ENCODE data around the gene EHD1.

The EHD1 gene

GRCh38 chr11:64898076-64898445 lies 19.6 kb upstream of the EHD1 start:
- ChIA-PET CTCF (no interaction called here), POLR2A (ENCODE audit: low non-redundant PET) (no interaction called here)
- no peak for DNase-seq (ENCODE audit: low spot score)
- peak overlapping the region; percentile 5; the same call in 1 of the 2 replicates for H3K27ac ChIP-seq
- TF ChIP-seq CTCF (conservative IDR thresholded peaks at IDR 0.05; ENCODE audit: low read depth) = no peak

GRCh38 chr11:64897381-64898075 lies 19.1 kb upstream of the EHD1 start:
- no peak for TF ChIP-seq CTCF (conservative IDR thresholded peaks at IDR 0.05; ENCODE audit: low read depth)
- no peak for DNase-seq (ENCODE audit: low spot score)
- ChIA-PET CTCF (interaction anchor here (1.4 kb wide), 1 partner anchor 9 kb away, joined by 4 read pairs; no protein-coding TSS in a partner anchor), POLR2A (ENCODE audit: low non-redundant PET) (no interaction called here)
- peak overlapping the region; percentile 5; the same call in 1 of the 2 replicates for H3K27ac ChIP-seq

GRCh38 chr11:64896448-64897022 lies 18.1 kb upstream of the EHD1 start:
- DNase-seq (ENCODE audit: low spot score) = no peak
- peak overlapping the region; percentile 43 for H3K27ac ChIP-seq
- POLR2A ChIA-PET (ENCODE audit: low non-redundant PET) = no interaction called here
- CTCF ChIA-PET = interaction anchor here (0.6 to 7.9 kb wide), 5 partner anchors 8 to 115 kb away, joined by 3 to 62 read pairs (median 4); no protein-coding TSS in a partner anchor
- TF ChIP-seq CTCF (conservative IDR thresholded peaks at IDR 0.05; ENCODE audit: low read depth) = no peak

GRCh38 chr11:64894812-64895452 lies 16.5 kb upstream of the EHD1 start:
- H3K27ac ChIP-seq = peak overlapping the region; percentile 43
- TF ChIP-seq CTCF (conservative IDR thresholded peaks at IDR 0.05; ENCODE audit: low read depth) = no peak
- DNase-seq (ENCODE audit: low spot score) = no peak
- ChIA-PET POLR2A (ENCODE audit: low non-redundant PET) (no interaction called here), CTCF (interaction anchor here (1.3 to 7.9 kb wide), 5 partner anchors 13 to 51 kb away, joined by 4 to 62 read pairs (median 7); no protein-coding TSS in a partner anchor)

GRCh38 chr11:64894070-64894811 lies 15.8 kb upstream of the EHD1 start:
- peak overlapping the region; percentile 39 for H3K27ac ChIP-seq
- ChIA-PET CTCF (interaction anchor here (0.6 to 7.9 kb wide), 14 partner anchors 12 to 585 kb away, joined by 3 to 62 read pairs (median 3); partner anchors contain the start of gene ARL2), POLR2A (ENCODE audit: low non-redundant PET) (no interaction called here)
- peak; percentile 89 for TF ChIP-seq CTCF (conservative IDR thresholded peaks at IDR 0.05; ENCODE audit: low read depth)
- DNase-seq (ENCODE audit: low spot score) = peak; percentile 60
